Measurements from ENCODE around the gene GPR15LG. TPM values are rescaled to one million over a fixed set of nuclear protein-coding genes. Genes with fewer than 3 reads are reported as not detected.

GPR15LG gene
- total and polyA plus RNA-seq, 10 of the 15 experiments (the other 5 are each of a cell fraction or from before 2014, with no cell fraction given): 1.1 to 12.2 (median 1.4) TPM

GRCh38 chr10:84160663-84161362 is 12.8 kb upstream of the GPR15LG start (continued):
- TF ChIP-seq IRF5 (IDR thresholded peaks at IDR 0.05; ENCODE audit: borderline replicate concordance) (no peak), USF1 (IDR thresholded peaks at IDR 0.05; ENCODE audit: borderline replicate concordance, extremely low read length, insufficient read depth, low read depth, low read length) (no peak), MYC (IDR thresholded peaks at IDR 0.05; ENCODE audit: insufficient read depth, insufficient read length, insufficient replicate concordance, low read length, severe bottlenecking) (no peak)

GRCh38 chr10:84163996-84164395 is 9.6 kb upstream of the GPR15LG start:
- FAIRE-seq (no peak), DNase-seq (ENCODE audit: low read depth, low spot score) (no peak)
- H2AFZ ChIP-seq (ENCODE audit: control insufficient read depth, low read depth, low read length): no peak overlapping the region

More at GRCh38 chr10:84163996-84164395, 9.6 kb upstream of the GPR15LG start:
- Histone ChIP-seq H3K79me2 (ENCODE audit: control insufficient read depth, insufficient read depth, low read length) (peaks cover 53% of the 10 kb centered on the region), H3K4me1 (ENCODE audit: control insufficient read depth, insufficient read depth, low read length) (peaks cover 27% of the 10 kb centered on the region), H3K27me3 (replicated peaks in 1 of 2; ENCODE audit: control insufficient read depth in 2 of 2, insufficient read depth in 2 of 2, low read length in 1 of 2) (no peaks in the 10 kb centered on the region), H3K9ac (ENCODE audit: control insufficient read depth, insufficient read depth, low read length) (no peak overlapping the region), H3K27ac (ENCODE audit: control insufficient read depth, insufficient read depth) (no peak overlapping the region), H4K20me1 (ENCODE audit: control insufficient read depth, insufficient read depth) (peaks cover 3% of the 10 kb centered on the region; the same call in 1 of the 2 replicates), H3K4me3 (no peak overlapping the region), H3K36me3 (ENCODE audit: control insufficient read depth in 2 of 2, insufficient read depth in 2 of 2, low read length in 1 of 2) (peaks cover 7 to 9% of the 10 kb centered on the region in 2 experiments), H3K9me3 (replicated peaks; ENCODE audit: control insufficient read depth, insufficient read depth, low read length) (no peaks in the 10 kb centered on the region), H3K4me2 (ENCODE audit: control insufficient read depth, insufficient read depth) (no peak overlapping the region)
- RAD21 ChIA-PET (ENCODE audit: unreplicated experiment): interaction anchor here (1.2 to 3.1 kb wide), 3 partner anchors 15 to 39 kb away, joined by 3 to 17 read pairs (median 3); no protein-coding TSS in a partner anchor
- BruUV-seq (replicated peaks): no TSS peak
- TF ChIP-seq SIX5 (IDR thresholded peaks at IDR 0.05; ENCODE audit: low read depth, low read length, severe bottlenecking): no peak
- no peak for TF ChIP-seq ELK1 (IDR thresholded peaks at IDR 0.05; ENCODE audit: low read depth, low read length)
- TF ChIP-seq BACH1 (IDR thresholded peaks at IDR 0.05; ENCODE audit: borderline replicate concordance): no peak
- no peak for TF ChIP-seq SMAD5 (IDR thresholded peaks at IDR 0.05; ENCODE audit: low read depth)
- TF ChIP-seq RCOR1 (conservative IDR thresholded peaks at IDR 0.05; ENCODE audit: low read depth, low read length): no peak
- TF ChIP-seq RUNX3 (IDR thresholded peaks at IDR 0.05; ENCODE audit: low read length): no peak
- TF ChIP-seq BHLHE40 (IDR thresholded peaks at IDR 0.05; ENCODE audit: borderline replicate concordance in 1 of 2, low read depth in 2 of 2, low read length in 1 of 2): no peak
- WGBS (ENCODE audit: insufficient coverage, insufficient replicate concordance, low lambda C conversion rate, missing lambda C conversion rate): 87% methylated on average over 2 of the region's 2 CpGs
- SMC1A ChIA-PET (ENCODE audit: uncharacterized antibody, unreplicated experiment): interaction anchor here (0.8 to 8.3 kb wide), 10 partner anchors 10 to 41 kb away, joined by 3 to 70 read pairs (median 6); partner anchors contain the start of gene GPR15LG
- CTCF ChIA-PET: interaction anchor here (1.5 to 25.5 kb wide), 3 partner anchors 9 to 40 kb away, joined by 4 to 788 read pairs (median 113); partner anchors contain the start of genes CDHR1 and GPR15LG
- in situ Hi-C loops (cut with MboI) (loop anchor here (5.0 kb wide), 1 partner anchor 33 kb away; no protein-coding TSS in a partner anchor), intact Hi-C loops (cut with micrococcal nuclease; ENCODE audit: unreplicated experiment) (no loop called here)
- no peak for ATAC-seq
- POLR2A ChIA-PET: no interaction called here

All from GM12878 (cell line).